ES-I3 (cell line): ENCODE results near the gene SELPLG.
"Not testable (repeated sequence)": the region's sequence is repeated elsewhere in the genome, so short reads cannot be mapped to it uniquely, and the experiment has no call there.

Experiments used
- H3K36me3 ChIP-seq: 2 replicates; pipeline ENCODE4 v1.6.1; 2013; ENCODE audit warnings: mild to moderate bottlenecking, low read length, control low read depth, moderate library complexity; ENCODE audit not compliant: insufficient read depth
- H3K4me1 ChIP-seq: 2 replicates; pipeline ENCODE4 v1.6.1; 2013; ENCODE audit warnings: mild to moderate bottlenecking, control low read depth, low read length; ENCODE audit not compliant: insufficient read depth
- H3K9ac ChIP-seq: 2 replicates; pipeline ENCODE4 v1.6.1; 2013; ENCODE audit warnings: low read depth, mild to moderate bottlenecking, low read length, moderate library complexity
- H3K9me3 ChIP-seq: 2 replicates; pipeline ENCODE4 v1.6.1; 2013; ENCODE audit warnings: mild to moderate bottlenecking, low read length, moderate library complexity; ENCODE audit not compliant: control insufficient read depth, insufficient read depth

Gene SELPLG

DNA sequence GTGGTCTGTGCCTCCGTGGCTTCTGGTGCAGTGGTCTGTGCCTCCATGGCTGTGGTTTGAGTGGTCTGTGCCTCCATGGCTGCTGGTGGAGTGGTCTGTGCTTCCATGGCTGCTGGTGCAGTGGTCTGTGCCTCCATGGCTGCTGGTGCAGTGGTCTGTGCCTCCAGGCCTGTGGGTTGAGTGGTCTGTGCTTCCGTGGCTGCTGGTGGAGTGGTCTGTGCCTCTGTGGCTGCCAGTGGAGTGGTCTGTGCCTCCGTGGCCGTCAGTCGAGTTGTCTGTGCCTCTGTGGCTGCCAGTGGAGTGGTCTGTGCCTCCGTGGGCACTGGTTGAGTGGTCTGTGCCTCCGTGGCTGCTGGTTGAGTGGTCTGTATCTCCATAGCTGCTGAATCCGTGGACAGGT, 10.1 kb downstream of the SELPLG start:
- no peak overlapping the region for H3K9ac ChIP-seq
- H3K4me1 ChIP-seq, result peaks cover 20% of the 10 kb centered on the region
- H3K36me3 ChIP-seq, result no peaks in the 10 kb centered on the region

DNA sequence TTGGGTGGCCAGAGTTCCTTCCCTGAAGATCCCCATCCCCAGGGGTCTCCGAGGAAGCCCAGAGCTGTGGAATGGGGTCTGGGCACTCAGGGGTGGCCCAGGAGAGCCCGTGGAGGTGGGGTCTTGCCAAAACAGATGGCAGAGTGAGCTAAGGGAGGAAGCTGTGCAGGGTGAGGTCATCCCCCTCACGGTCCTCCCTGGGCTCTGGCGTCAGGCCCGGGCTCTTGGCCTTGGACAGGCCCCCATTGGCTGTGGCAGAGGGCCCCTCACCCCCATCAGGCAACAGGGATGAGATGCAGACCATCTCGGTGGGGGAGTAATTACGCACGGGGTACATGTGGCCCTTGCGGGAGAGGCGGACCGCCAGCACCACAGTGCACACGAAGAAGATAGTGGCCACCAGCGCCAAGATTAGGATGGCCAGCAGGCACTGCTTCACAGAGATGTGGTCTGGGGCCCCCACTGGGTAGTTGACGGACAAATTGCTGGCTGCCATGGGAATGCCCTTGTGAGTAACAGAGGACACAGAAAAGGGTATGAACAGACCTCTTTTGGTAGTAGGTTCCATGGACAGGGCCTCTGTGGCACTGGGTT, 10.7 kb downstream of the SELPLG start:
- Histone ChIP-seq H3K36me3 (no peaks in the 10 kb centered on the region), H3K9ac (no peak overlapping the region)

More for the DNA sequence above, 10.1 kb downstream of the SELPLG start:
- no peaks in the 10 kb centered on the region for H3K9me3 ChIP-seq

DNA sequence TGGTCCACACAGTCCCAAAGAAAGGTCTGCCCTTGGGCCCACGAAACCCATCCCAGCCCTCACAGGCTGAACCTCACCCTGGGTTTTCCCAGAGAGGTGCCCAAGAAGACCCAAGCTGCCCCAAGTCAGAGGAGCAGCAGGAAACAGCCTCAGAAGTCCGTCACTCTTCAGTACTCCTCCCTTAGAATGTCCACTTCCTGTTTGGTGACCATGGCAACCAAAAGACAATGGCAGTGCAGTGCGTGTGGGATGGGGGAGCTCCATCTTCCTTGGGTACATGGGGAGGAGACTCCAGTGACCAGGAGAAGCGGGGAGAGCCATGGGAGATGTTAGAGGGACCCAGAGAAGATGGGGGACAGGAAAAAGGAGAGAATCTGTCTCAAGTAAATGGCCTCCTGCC, 11.3 kb downstream of the SELPLG start:
- H3K9ac ChIP-seq, result no peak overlapping the region
- H3K36me3 ChIP-seq, result no peaks in the 10 kb centered on the region
- H3K4me1 ChIP-seq, result peaks cover 19% of the 10 kb centered on the region; the same call in 1 of the 2 replicates
- H3K9me3 ChIP-seq, result no peaks in the 10 kb centered on the region

More for the DNA sequence above, 10.7 kb downstream of the SELPLG start:
- Histone ChIP-seq H3K9me3 (no peaks in the 10 kb centered on the region), H3K4me1 (peaks cover 19% of the 10 kb centered on the region; the same call in 1 of the 2 replicates)

DNA sequence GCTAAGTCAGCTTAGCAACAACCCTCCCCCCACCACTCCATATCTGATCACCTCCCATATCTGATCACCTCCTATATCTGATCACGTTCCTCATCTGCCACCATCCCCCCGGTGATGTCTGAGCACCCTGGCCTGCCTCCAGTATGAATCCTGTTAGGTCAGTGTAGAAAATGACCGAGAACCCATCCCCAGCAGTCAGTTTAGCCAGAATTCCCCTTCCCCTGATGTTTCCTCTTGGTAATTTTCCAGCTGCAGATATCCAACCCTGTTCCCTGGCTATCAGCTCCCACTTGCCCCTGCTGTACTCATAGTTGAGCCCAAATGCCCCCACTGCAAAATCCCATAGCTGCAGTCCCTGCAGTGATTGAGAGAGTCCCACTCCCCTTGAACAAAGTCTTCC, 12.5 kb downstream of the SELPLG start:
- Histone ChIP-seq H3K4me1 (peaks cover 19% of the 10 kb centered on the region; the same call in 1 of the 2 replicates), H3K9ac (no peak overlapping the region), H3K9me3 (no peaks in the 10 kb centered on the region), H3K36me3 (no peaks in the 10 kb centered on the region)

DNA sequence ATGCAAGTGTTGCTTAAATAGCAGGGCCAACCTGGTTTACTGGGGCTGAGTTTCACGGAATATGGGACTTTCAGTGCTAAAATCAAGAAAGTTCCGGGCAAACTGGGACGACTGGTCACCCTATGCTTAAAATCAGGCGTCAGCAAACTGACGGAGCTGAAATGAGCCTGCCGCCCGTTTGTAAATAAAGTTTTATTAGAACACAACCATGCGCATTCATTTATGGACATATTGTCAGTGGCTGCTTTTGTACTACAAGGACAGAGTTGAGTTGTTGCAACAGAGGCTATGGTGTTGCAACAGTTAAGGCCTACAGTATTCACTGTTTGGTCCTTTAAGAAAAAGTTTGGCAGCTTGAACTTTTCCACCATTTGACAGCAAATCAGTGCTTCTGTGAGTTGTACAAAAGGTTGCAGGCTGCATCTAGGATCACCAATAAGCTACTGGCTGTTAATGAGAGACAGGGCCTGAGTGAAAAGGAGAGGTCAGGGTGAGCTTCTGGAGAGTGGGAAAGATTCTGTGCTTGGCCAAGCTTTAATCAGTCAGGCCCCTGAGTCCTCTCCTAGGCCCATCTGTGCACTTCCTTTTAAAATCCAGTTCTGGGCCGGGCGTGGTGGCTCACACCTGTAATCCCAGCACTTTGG, 13.3 kb downstream of the SELPLG start:
- Histone ChIP-seq H3K9me3 (no peaks in the 10 kb centered on the region), H3K9ac (no peak overlapping the region), H3K4me1 (peaks cover 13% of the 10 kb centered on the region; the same call in 1 of the 2 replicates), H3K36me3 (no peaks in the 10 kb centered on the region)

DNA sequence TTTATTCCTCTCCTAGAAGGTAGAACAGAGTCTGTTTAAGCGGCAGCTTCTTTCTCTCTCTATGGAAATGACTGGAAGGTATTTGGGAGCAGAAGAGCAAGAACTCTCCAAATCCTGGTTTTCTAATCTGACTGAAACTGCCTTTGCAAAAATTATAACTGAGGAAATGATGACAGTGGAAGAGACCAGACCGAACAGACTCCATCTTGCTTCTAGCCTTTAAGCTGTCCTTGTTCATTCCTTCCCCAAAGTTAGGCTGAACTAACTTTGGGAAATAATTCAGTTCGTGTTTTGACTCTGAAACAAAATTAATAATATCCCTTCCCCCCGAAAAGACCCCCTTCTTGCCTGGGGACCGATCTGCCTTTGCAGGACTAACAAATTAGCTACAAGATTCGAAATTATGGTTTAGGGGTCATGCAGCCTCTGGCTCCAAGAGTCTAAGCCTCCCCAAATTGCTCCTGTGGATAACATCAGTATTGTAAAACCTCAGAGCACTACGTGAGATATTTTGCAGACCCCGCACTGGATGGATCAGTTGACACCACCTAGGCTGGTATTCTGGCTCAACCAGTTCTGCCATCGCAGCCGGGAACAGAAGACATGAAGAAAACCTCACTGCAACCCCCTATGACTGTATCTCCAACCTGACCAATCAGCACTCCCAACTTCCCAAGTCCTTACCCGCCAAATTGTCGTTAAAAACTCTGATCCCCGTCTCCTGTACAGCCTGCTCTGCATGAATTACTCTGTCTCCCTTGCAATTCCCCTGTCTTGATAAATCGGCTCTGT, 14.1 kb downstream of the SELPLG start:
- Histone ChIP-seq H3K36me3 (no peaks in the 10 kb centered on the region), H3K9ac (no peak overlapping the region), H3K9me3 (no peaks in the 10 kb centered on the region), H3K4me1 (peaks cover 13% of the 10 kb centered on the region; the same call in 1 of the 2 replicates)

DNA sequence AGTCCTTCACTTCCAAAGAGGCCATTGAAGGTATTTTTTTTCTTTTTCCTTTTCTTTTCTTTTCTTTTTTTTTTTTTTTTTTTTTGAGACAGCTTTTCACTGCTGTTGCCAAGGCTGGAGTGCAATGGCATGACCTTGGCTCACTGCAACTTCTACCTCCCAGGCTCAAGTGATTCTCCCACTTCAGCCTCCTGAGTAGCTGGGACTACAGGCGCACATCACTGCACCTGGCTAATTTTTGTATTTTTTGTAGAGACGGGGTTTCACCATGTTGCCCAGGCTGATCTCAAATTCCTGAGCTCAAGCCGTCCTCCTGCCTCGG, 14.8 kb downstream of the SELPLG start:
- H3K9ac ChIP-seq, H3K9me3 ChIP-seq, H3K36me3 ChIP-seq: not testable (repeated sequence)
- H3K4me1 ChIP-seq, result peaks cover 13% of the 10 kb centered on the region; the same call in 1 of the 2 replicates

DNA sequence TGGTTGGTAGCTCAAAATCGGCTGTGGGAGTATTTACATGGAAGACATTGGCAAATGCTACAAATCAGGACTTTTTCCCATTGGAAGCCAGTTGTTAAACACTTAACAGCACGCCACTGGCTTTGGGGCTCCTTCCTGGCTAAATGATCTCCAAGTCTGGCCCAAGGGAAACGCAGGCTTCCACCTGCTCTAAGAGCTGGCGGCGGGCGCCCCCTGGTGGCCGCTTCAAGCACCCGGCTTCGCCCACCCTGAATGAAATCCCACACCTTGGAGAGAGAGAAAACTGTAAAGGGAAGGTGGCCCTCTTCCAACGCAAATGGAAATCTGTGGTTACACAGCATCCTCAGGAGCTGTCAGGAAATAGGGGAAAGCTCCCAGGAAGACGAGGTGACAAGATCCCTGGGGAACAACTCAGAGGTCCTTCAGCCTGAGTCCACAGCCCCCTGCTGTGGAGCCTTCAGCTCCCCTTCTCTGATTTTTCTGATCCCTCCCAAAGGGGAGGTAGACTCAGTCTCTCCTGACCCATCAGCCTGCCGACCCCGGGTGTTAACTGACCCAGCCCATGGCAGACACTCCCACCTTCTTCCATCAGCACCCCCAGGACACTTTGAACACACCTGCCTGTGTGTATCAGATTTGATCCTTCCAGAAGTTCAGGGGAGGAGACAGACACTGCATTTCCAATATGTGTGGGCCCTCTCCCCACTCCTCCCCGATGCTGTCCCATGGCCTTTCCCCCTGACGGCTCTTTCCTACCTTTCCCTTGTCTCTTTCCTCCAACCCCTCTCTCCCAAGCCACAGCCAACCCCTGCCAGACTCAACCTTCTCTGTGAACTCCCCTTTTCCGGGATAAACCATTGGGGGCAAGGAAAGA, 15.4 kb downstream of the SELPLG start:
- Histone ChIP-seq H3K4me1 (peaks cover 17% of the 10 kb centered on the region; the same call in 1 of the 2 replicates), H3K36me3 (no peaks in the 10 kb centered on the region), H3K9ac (no peak overlapping the region), H3K9me3 (no peaks in the 10 kb centered on the region)

DNA sequence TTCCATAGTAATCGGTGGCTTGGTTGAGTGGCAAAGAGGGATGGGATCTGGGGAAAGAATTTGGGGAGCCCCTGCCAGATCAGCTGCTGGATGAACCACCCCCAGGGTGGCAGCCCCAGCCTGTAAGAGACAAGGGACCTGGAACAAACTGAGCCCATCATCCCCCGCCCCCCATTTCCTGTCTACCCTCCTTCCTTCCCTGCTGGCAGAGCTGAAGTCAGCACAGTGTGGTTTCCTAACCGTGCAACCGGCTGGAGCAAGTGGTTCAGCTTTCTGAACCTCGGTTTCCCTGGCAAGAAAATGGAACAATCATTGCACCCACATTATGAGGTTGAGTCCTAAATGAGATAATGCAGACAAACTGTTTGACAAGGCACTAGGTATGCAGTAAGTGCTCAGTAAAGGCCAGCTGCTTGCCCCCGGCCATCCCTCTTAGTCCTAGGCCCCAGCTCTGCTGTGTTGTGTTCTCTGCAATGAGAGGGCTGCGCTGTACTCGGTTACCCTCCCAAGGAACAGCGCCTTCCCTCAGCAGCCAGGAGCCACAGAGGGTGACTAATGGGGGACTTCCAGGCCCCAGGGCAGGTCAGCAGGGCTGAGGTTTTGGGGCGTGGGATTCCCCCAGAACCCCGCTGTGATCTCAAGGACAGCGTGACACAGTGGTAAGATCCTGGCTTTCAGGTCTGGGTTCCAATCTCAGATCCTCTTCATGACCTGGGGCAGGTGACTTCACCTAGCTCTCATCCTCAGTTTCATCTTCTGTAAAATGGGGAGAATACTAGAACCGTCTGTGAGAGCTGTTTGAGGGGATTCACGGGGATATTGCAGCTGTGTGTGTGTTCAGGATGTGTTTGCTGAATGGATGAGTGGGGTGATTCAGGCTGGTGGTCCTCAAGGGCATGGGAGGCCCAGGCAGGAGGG, 16.5 kb downstream of the SELPLG start:
- Histone ChIP-seq H3K36me3 (no peaks in the 10 kb centered on the region), H3K9me3 (no peaks in the 10 kb centered on the region), H3K4me1 (peaks cover 15% of the 10 kb centered on the region; the same call in 1 of the 2 replicates), H3K9ac (no peak overlapping the region)

DNA sequence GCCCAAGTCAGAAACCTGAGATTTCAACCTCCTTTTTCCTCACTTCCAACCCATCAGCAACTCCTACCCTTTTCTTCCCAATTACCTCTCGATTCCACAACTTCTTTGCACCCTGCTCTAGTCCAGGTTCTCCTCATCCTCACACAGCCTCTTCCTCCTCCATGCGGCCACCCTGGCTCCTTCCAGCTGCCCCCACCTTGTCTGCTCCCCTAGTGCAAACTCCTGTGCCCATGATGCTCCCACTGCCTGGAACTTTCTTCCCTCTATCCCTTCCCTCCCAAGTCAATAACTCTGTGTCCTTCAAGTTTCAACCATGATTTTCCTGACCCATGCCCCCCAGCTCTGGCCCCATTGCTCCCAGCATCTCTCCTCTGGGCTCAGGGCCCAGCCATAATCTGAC, 17.3 kb downstream of the SELPLG start:
- Histone ChIP-seq H3K9ac (no peak overlapping the region), H3K36me3 (no peaks in the 10 kb centered on the region), H3K9me3 (no peaks in the 10 kb centered on the region), H3K4me1 (peaks cover 13% of the 10 kb centered on the region; the same call in 1 of the 2 replicates)

DNA sequence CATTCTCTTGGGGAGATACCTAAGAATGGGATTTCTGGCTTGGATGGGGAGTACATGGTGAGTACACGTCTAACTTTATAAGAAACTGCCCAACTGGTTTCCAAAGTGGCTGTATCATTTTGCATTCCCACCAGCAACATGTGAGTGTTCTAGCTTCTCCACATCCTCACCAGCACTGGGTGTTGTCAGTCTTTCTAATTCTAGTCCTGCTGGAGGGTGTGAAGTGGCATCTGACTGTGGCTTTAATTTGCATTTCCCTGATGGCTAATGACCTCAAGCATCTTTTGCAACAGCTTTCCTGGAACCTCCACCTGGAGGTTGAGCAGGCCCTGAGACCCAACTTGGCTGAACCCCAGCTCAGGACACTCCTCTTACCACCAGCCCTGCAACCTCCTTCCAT, 17.8 kb downstream of the SELPLG start:
- H3K4me1 ChIP-seq, result peaks cover 13% of the 10 kb centered on the region; the same call in 1 of the 2 replicates
- no peaks in the 10 kb centered on the region for H3K9me3 ChIP-seq
- H3K9ac ChIP-seq, result no peak overlapping the region
- H3K36me3 ChIP-seq, result no peaks in the 10 kb centered on the region

DNA sequence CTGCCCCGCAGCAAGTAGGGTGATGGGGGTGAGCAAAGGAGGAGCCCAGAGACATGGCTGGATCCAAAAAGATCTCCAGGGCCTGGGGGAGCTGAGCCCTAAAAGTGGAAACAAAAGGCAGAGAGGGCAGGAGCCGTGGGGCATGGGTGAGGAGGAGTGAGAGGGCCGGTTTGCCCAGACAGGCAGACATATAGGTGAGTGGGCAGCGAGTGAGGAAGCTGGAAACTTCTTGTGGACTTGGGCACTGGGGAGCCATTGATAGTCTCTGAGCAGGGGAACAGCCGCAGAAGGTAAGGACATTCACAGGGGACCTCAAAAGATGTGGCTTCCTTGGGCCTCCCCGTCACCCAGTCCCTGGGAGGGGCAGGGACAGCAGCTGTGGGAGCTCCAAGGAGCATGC, 19.1 kb downstream of the SELPLG start:
- Histone ChIP-seq H3K4me1 (peaks cover 13% of the 10 kb centered on the region; the same call in 1 of the 2 replicates), H3K36me3 (no peaks in the 10 kb centered on the region), H3K9ac (no peak overlapping the region), H3K9me3 (no peaks in the 10 kb centered on the region)

DNA sequence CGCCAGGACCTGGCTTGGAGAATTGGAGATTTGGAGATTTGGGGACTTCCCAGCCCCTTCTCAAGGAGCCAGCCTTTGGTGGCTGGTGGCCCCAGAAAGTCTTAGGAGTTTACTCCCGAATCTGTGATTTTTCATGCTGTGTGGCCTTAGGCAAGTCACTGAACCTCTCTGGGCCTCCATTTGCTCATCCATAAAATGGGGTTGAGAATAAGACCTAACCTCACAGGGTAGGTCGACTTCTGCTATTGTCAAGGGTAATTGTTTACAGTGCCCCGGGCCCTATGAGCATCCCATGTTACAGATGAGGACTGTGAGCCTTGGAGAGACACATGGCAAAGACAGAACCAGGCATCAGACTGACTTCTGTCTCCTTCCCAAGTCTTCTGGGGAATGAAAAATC, 19.7 kb downstream of the SELPLG start:
- Histone ChIP-seq H3K9ac (no peak overlapping the region), H3K36me3 (no peaks in the 10 kb centered on the region), H3K4me1 (peaks cover 13% of the 10 kb centered on the region; the same call in 1 of the 2 replicates), H3K9me3 (no peaks in the 10 kb centered on the region)
